GM12878 (cell line): ENCODE data around the gene DPP9. TPM values are rescaled to one million over a fixed set of nuclear protein-coding genes. Genes with fewer than 3 reads are reported as not detected.

Experiments used
- ATAC-seq: fragments of 200-7000 bp; cut with Tn5 transposase; 3 replicates; pipeline ENCODE4 v1.9.1; 2020; ENCODE audit warnings: mild to moderate bottlenecking, moderate library complexity
- BruUV-seq: library from RNA; stranded (reverse); fragments of 400-500 nt; replicated peaks from 2 replicates; lab custom pipeline; 2021; lab: Mats Ljungman, UMichigan
- CTCF ChIA-PET: fragments of 300-600 bp; sonication (Branson Sonifier 250); formaldehyde crosslinking; extraction: SDS; loops from one replicate; lab custom pipeline; 2021; ENCODE audit warnings: inconsistent platforms; lab: Yijun Ruan, JAX
- POLR2A ChIA-PET: fragments of 350-600 bp; formaldehyde crosslinking; extraction: SDS; loops from one replicate; lab custom pipeline; 2021; ENCODE audit warnings: inconsistent platforms; lab: Charles Lee
- RAD21 ChIA-PET: fragments of 300-600 bp; sonication (Branson Sonifier 250); formaldehyde crosslinking; loops from one replicate; lab custom pipeline; 2023; ENCODE audit warnings: antibody characterized with exemption; ENCODE audit not compliant: unreplicated experiment; lab: Charles Lee
- SMC1A ChIA-PET: fragments of 300-600 bp; sonication (Branson Sonifier 250); formaldehyde crosslinking; loops from one replicate; lab custom pipeline; 2023; ENCODE audit not compliant: unreplicated experiment, uncharacterized antibody; lab: Charles Lee
- DNase-seq: peaks from one replicate; pipeline ENCODE4 v3.0.0-alpha.2; 2011; ENCODE audit warnings: low read depth, low spot score
- FAIRE-seq: peaks from 3 replicates; lab custom pipeline; 2011; peaks lifted over from hg19 to GRCh38; lab: Jason Lieb, UNC
- H2AFZ ChIP-seq: 2 replicates; pipeline ENCODE4 v1.6.0; 2011; ENCODE audit warnings: low read depth, low read length, control low read depth; ENCODE audit not compliant: control insufficient read depth
- H3K27ac ChIP-seq: 2 replicates; pipeline ENCODE4 v1.5.1; 2011; ENCODE audit warnings: control low read depth; ENCODE audit not compliant: control insufficient read depth, insufficient read depth
- H3K27me3 ChIP-seq, 2 experiments: replicated peaks in 1 of 2; 2 replicates each; pipeline versions ENCODE4 v1.6.0 to v1.6.1; 2011; ENCODE audit warnings: low read length in 1 of 2; ENCODE audit not compliant: control insufficient read depth in 2 of 2, insufficient read depth in 2 of 2
- H3K36me3 ChIP-seq, 2 experiments: 2 replicates each; pipeline ENCODE4 v1.5.1; 2011; ENCODE audit warnings: low read length in 1 of 2; ENCODE audit not compliant: control insufficient read depth in 2 of 2, insufficient read depth in 2 of 2
- H3K4me1 ChIP-seq: 2 replicates; pipeline ENCODE4 v1.6.1; 2011; ENCODE audit warnings: mild to moderate bottlenecking, low read length, moderate library complexity, mixed read lengths; ENCODE audit not compliant: control insufficient read depth, insufficient read depth
- H3K4me2 ChIP-seq: 2 replicates; pipeline ENCODE4 v1.6.0; 2011; ENCODE audit warnings: control low read depth; ENCODE audit not compliant: control insufficient read depth, insufficient read depth
- H3K4me3 ChIP-seq: fragments of 200-600 bp; sonication (generic); 2 replicates; pipeline ENCODE4 v1.5.1; 2016
- H3K79me2 ChIP-seq: 2 replicates; pipeline ENCODE4 v1.6.0; 2011; ENCODE audit warnings: low read length; ENCODE audit not compliant: control insufficient read depth, insufficient read depth
- H3K9ac ChIP-seq: 2 replicates; pipeline ENCODE4 v1.8.0; 2011; ENCODE audit warnings: low read length, control low read depth, mixed read lengths; ENCODE audit not compliant: control insufficient read depth, insufficient read depth
- H3K9me3 ChIP-seq: replicated peaks from 3 replicates; pipeline ENCODE4 v1.5.1; 2011; ENCODE audit warnings: mild to moderate bottlenecking, low read length; ENCODE audit not compliant: control insufficient read depth, insufficient read depth
- H4K20me1 ChIP-seq: 2 replicates; pipeline ENCODE4 v1.6.0; 2011; ENCODE audit not compliant: control insufficient read depth, insufficient read depth
- POLR2A ChIP-seq: IDR thresholded peaks from 2 replicates; pipeline ENCODE4 v1.6.1; 2011; ENCODE audit warnings: low read depth, mild to moderate bottlenecking, low read length
- WGBS: methylation state at CpG from one replicate; pipeline ENCODE4 v1.1.6; 2016; ENCODE audit warnings: low lambda C conversion rate; ENCODE audit not compliant: insufficient replicate concordance, insufficient coverage; ENCODE audit errors: missing lambda C conversion rate; 5-methylcytosine and 5-hydroxymethylcytosine counted together
- in situ Hi-C: fragments of 300-500 bp; cut with MboI; formaldehyde crosslinking; loops from 9 replicates; pipeline ENCODE4 v1.14.3; 2018; ENCODE audit warnings: mixed read lengths
- intact Hi-C: fragments of 100-400 bp; cut with micrococcal nuclease; formaldehyde crosslinking; loops from one replicate; pipeline ENCODE4 v1.14.2; 2022; ENCODE audit not compliant: unreplicated experiment
- polyA plus RNA-seq, 11 experiments: library from polyadenylated mRNA; depleted of rRNA in 4 of 11; unstranded in 6 of 11; stranded (reverse) in 5 of 11; fragments of >200 nt; fragmentation: Nextera tagmentation in 4 of 11; fragmentation: Illumina TruSeq in 1 of 11; extraction: Ambion mirVana in 4 of 11; extraction: Trizol in 1 of 11; gene quantifications; 1 replicate in 1 of 11; 2 replicates in 10 of 11; pipeline versions ENCODE4 v1.2.1 to v1.2.3, GENCODE V29; 2011 to 2016; ENCODE audit warnings: inconsistent platforms in 2 of 11, missing spikeins in 2 of 11, low read depth in 1 of 11
- total RNA-seq, 4 experiments: library from RNA; depleted of rRNA in 3 of 4; stranded (reverse); fragments of >200 nt in 3 of 4; fragmentation: Illumina TruSeq in 1 of 4; extraction: Trizol in 1 of 4; gene quantifications; 2 replicates each; pipeline versions ENCODE4 v1.2.1 to v1.2.3, GENCODE V29; 2013 to 2021
- TF ChIP-seq, protein P1 (sequence below): fragments of 450-650 bp; formaldehyde crosslinking; IDR thresholded peaks from 2 replicates; pipeline ENCODE4 v1.4.0; 2020; ENCODE audit warnings: mild to moderate bottlenecking, moderate library complexity
- TF ChIP-seq, protein P2 (sequence below): IDR thresholded peaks from 2 replicates; pipeline ENCODE4 v1.6.1; 2012; ENCODE audit warnings: low read depth, low read length, improper control_type of control experiment
- TF ChIP-seq, protein P3 (sequence below): fragments of 450-650 bp; IDR thresholded peaks from 2 replicates; pipeline ENCODE4 v1.6.1; 2018; ENCODE audit warnings: mild to moderate bottlenecking, low read depth, moderate library complexity; ENCODE audit not compliant: partially characterized antibody

DPP9 gene
- total and polyA plus RNA-seq, 10 of the 15 experiments (the other 5 are each of a cell fraction or from before 2014, with no cell fraction given): 0.64 to 58.6 (median 27.6) TPM

DNA sequence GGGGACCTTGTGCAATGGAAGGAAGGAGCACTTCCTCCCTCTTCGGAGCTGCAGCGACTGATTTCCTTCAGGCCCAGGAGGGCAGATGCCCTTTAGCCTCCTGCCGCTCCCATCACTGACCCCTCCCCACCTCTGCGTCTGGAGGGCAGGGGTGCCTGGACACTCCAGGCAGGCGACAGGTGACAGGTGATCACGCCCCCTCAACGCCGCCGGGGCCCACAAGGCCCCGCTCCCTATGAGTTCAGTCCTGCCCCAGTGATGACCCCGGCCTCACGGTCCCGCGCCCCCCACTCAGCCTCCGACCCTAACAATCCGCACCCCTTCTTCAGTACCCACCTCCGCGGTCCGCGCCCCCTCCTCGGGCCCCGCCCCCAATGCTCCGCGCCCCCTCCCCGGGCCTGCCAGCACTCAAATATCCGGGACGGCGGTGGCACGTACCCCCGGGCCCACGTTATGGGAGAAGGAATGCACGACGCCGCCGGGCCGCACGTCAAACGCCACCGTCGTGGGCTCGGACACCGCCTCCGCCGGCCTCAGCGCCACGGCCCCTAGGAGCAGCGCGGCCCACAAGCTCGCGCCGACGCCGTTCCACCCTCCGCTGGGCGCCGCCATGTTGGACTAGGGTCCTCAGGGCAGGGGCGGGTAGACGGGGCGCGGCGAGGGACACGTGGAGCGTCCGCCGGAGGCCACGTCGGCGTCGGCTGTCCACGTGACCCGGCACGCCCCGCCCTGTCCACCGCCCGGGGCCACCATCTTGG, 53.7 kb downstream of the DPP9 start, which contains the start of gene MYDGF (continued):
- TF ChIP-seq, protein P1, sequence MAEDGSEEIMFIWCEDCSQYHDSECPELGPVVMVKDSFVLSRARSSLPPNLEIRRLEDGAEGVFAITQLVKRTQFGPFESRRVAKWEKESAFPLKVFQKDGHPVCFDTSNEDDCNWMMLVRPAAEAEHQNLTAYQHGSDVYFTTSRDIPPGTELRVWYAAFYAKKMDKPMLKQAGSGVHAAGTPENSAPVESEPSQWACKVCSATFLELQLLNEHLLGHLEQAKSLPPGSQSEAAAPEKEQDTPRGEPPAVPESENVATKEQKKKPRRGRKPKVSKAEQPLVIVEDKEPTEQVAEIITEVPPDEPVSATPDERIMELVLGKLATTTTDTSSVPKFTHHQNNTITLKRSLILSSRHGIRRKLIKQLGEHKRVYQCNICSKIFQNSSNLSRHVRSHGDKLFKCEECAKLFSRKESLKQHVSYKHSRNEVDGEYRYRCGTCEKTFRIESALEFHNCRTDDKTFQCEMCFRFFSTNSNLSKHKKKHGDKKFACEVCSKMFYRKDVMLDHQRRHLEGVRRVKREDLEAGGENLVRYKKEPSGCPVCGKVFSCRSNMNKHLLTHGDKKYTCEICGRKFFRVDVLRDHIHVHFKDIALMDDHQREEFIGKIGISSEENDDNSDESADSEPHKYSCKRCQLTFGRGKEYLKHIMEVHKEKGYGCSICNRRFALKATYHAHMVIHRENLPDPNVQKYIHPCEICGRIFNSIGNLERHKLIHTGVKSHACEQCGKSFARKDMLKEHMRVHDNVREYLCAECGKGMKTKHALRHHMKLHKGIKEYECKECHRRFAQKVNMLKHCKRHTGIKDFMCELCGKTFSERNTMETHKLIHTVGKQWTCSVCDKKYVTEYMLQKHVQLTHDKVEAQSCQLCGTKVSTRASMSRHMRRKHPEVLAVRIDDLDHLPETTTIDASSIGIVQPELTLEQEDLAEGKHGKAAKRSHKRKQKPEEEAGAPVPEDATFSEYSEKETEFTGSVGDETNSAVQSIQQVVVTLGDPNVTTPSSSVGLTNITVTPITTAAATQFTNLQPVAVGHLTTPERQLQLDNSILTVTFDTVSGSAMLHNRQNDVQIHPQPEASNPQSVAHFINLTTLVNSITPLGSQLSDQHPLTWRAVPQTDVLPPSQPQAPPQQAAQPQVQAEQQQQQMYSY: no peak
- TF ChIP-seq, protein P2, sequence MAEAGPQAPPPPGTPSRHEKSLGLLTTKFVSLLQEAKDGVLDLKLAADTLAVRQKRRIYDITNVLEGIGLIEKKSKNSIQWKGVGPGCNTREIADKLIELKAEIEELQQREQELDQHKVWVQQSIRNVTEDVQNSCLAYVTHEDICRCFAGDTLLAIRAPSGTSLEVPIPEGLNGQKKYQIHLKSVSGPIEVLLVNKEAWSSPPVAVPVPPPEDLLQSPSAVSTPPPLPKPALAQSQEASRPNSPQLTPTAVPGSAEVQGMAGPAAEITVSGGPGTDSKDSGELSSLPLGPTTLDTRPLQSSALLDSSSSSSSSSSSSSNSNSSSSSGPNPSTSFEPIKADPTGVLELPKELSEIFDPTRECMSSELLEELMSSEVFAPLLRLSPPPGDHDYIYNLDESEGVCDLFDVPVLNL: no peak

DNA sequence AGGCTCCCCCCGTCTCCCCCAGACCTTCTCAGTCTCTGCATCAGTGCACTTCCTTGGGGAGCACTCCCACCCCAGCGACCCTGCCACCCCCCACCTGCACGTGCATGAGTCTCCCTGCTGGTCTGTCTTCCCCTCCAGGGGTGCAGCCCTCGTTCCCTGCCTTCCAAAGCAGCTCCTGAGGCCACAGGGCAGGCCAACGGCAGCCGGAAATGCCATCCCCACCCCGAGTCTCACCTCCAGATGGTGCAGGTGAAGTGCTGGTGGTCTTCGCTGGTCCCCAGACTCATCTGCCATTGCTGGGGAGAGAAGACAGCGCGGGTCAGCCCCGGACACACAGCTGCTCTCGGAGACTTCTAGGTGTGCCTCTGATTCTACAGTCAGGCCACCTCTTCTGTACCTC, 59.0 kb downstream of the DPP9 start:
- Histone ChIP-seq H3K4me1 (no peaks in the 10 kb centered on the region), H3K27me3 (no peaks in the 10 kb centered on the region), H2AFZ (no peak overlapping the region), H3K4me2 (no peak overlapping the region), H4K20me1 (no peaks in the 10 kb centered on the region), H3K27ac (no peak overlapping the region), H3K79me2 (peaks cover 14% of the 10 kb centered on the region), H3K9ac (no peak overlapping the region), H3K9me3 (no peaks in the 10 kb centered on the region), H3K36me3 (peaks cover 16 to 21% of the 10 kb centered on the region in 2 experiments; a peak in 3 of 4 replicates), H3K4me3 (no peak overlapping the region)
- ChIA-PET RAD21 (no interaction called here), SMC1A (no interaction called here), CTCF (interaction anchor here (0.5 kb wide), 1 partner anchor 206 kb away, joined by 5 read pairs; no protein-coding TSS in a partner anchor), POLR2A (no interaction called here)
- WGBS: 100% methylated on average over 9 of the region's 12 CpGs
- no peak for DNase-seq
- intact Hi-C loops: no loop called here
- FAIRE-seq: no peak
- in situ Hi-C loops: no loop called here
- no TSS peak for BruUV-seq
- peak; percentile 30; the same call in 1 of the 2 replicates for TF ChIP-seq POLR2A
- TF ChIP-seq, protein P3, sequence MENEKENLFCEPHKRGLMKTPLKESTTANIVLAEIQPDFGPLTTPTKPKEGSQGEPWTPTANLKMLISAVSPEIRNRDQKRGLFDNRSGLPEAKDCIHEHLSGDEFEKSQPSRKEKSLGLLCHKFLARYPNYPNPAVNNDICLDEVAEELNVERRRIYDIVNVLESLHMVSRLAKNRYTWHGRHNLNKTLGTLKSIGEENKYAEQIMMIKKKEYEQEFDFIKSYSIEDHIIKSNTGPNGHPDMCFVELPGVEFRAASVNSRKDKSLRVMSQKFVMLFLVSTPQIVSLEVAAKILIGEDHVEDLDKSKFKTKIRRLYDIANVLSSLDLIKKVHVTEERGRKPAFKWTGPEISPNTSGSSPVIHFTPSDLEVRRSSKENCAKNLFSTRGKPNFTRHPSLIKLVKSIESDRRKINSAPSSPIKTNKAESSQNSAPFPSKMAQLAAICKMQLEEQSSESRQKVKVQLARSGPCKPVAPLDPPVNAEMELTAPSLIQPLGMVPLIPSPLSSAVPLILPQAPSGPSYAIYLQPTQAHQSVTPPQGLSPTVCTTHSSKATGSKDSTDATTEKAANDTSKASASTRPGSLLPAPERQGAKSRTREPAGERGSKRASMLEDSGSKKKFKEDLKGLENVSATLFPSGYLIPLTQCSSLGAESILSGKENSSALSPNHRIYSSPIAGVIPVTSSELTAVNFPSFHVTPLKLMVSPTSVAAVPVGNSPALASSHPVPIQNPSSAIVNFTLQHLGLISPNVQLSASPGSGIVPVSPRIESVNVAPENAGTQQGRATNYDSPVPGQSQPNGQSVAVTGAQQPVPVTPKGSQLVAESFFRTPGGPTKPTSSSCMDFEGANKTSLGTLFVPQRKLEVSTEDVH: no peak
- no peak for ATAC-seq
